GM15510 (cell line): Measurements from ENCODE around the gene STBD1.

Experiments used
- POLR2A ChIP-seq: IDR thresholded peaks from 3 replicates; pipeline ENCODE4 v1.6.1; 2011; ENCODE audit warnings: borderline replicate concordance; ENCODE audit not compliant: insufficient read length; ENCODE audit errors: extremely low read depth

Gene STBD1

DNA sequence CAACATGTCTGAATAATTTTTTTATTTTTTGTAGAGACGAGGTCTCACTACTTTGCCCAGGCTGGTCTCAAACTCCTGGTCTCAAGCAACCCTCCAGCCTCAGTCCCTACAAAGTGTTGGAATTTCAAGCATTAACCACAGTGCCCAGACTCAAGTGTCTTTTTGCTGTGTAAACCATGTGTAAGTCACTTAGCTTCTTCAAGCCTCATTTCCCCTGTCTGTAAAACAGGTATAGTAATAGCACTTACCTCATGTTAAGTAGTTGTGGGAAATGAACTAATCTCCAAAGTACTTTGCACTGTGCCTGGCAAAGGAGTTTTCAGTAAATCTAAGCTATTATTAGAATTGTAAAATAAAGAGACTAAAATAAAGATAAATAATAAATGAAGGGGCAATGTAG, 35.7 kb downstream of the STBD1 start:
- TF ChIP-seq POLR2A: no peak

DNA sequence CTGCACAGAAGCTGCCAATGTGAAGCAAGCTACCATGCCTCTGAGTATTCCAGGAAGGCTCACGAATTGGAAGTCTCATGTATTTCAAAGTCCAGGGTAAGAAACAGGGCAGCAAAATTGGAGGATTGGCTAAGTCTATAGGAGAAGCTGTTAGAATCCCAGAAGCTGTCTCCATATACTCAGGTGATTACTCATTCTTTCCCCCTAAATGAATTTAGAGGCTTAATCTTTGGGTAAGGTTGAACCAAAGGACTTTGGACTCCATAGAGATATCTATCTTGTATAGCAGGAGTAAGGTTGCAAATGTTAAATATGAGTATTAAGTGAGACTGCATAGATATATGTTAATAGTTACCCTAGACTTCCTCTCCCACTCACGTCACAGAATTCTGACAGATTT, 36.3 kb downstream of the STBD1 start:
- TF ChIP-seq POLR2A: no peak

DNA sequence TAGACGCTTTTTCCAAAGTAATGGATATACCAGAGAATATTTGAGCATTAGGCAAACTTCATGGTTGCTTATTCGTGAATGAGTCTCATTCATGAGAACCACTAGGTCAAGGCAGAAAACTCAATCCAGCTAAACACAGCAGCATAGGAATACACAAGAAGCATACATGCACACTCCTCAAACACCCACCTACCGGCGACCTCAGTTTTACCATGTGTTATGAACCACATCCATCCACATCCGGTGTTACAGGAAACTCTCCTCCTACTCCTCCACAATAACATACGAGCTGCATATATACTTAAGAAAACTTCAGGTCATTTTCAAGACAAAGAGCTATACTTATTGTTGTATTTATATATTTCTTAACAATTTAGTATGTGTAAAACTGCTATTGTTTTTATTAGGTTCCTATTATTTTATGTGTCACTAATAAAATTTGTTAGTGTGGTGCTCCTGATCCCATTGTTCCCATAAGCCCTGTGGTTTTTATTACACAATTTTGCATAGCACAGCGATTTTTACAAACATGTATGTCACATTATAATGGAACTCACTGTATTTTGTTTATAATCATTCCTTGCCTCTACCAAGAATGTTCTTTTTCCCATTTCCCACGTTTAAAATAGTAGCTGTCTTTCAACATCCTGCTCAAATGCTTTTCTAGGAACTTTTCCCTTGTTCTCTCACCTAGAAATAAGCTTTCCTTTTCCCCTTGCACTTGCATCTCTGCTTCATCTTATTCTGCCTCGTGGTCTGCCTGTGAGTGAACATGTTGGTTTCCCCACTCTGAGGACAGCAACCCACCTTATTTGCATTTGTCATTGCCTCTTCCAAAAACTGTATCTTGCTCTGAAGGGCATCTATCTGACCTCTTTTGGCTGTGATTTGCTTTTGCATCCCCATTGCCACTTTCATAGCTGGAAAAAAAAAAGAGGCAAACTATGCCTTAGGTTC, 48.3 kb downstream of the STBD1 start:
- no peak for TF ChIP-seq POLR2A

DNA sequence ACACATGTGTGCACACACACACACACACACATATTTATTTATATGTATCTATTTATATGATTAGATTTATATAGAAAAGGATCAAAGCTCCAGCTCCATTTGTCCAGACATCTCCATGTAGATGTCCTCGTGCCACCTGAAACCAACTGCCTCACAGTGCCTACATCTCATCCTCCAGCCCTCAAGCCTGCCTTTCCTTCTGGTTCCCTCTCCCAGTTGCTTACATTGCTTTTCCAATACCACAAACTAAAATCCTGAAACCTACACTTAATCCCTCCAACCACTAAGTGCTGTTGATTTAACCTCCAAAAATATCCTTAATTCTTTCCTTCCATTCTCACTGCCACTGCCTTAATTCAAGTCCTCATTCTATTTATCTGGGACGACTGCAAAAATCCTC, 51.4 kb downstream of the STBD1 start:
- TF ChIP-seq POLR2A: no peak
